HFF-Myc (cell line): ENCODE results near the gene MREG.

Experiments used
- DNase-seq: peaks from one replicate; pipeline ENCODE4 v3.0.0-alpha.2; 2011; ENCODE audit warnings: low read depth; ENCODE audit errors: extremely low read depth
- H3K4me3 ChIP-seq: replicated peaks from 2 replicates; pipeline ENCODE4 v1.5.1; 2011; ENCODE audit warnings: low read depth, mild to moderate bottlenecking, control low read depth, low read length
- CTCF ChIP-seq: IDR thresholded peaks from 2 replicates; pipeline ENCODE4 v1.5.1; 2012; ENCODE audit warnings: mild to moderate bottlenecking, low read depth, low read length, control low read depth; ENCODE audit errors: missing control alignments

MREG gene

GRCh38 chr2:216034065-216034464, 20.7 kb upstream of the MREG start:
- peak; percentile 93 for TF ChIP-seq CTCF
- H3K4me3 ChIP-seq: no peak overlapping the region
- peak; percentile 56 for DNase-seq

GRCh38 chr2:216033403-216033802, 20.1 kb upstream of the MREG start:
- no peak for TF ChIP-seq CTCF
- H3K4me3 ChIP-seq: no peak overlapping the region

GRCh38 chr2:216031960-216032689, 18.8 kb upstream of the MREG start:
- peak; percentile 14 for DNase-seq
- no peak for TF ChIP-seq CTCF
- H3K4me3 ChIP-seq: no peak overlapping the region

More at GRCh38 chr2:216033403-216033802, 20.1 kb upstream of the MREG start:
- DNase-seq: no peak

GRCh38 chr2:216030216-216030615, 16.9 kb upstream of the MREG start:
- no peak overlapping the region for H3K4me3 ChIP-seq
- no peak for DNase-seq
- TF ChIP-seq CTCF: no peak

GRCh38 chr2:216029416-216030129, 16.2 kb upstream of the MREG start:
- no peak for DNase-seq
- H3K4me3 ChIP-seq: no peak overlapping the region
- no peak for TF ChIP-seq CTCF

GRCh38 chr2:216024779-216025336, 11.5 kb upstream of the MREG start:
- TF ChIP-seq CTCF: no peak
- no peak overlapping the region for H3K4me3 ChIP-seq
- DNase-seq: no peak
